ENCODE results near the gene SSTR4.
"Not testable (repeated sequence)": the region's sequence is repeated elsewhere in the genome, so short reads cannot be mapped to it uniquely, and the experiment has no call there.

GRCh38 chr20:23025503-23025902 lies 9.6 kb upstream of the SSTR4 start:
- not testable (repeated sequence) for TF ChIP-seq CTCF, POLR2A, POLR2AphosphoS5 (IDR thresholded peaks at IDR 0.05)
